Activated CD4-positive, alpha-beta T cell treated with anti-CD3 and anti-CD28 coated beads, Interleukin-2, amount 50 U/mL, for 4 hours (primary cell): Measurements from ENCODE around the gene HSPB9.

Experiments
- DNase-seq, 2 experiments: peaks; one replicate each; pipeline ENCODE4 v3.0.0-alpha.2; 2020

The HSPB9 gene

GRCh38 chr17:42146911-42147607, 24.5 kb downstream of the HSPB9 start:
- DNase-seq: no peak

- DNase-seq: no peak
These were observed 31.5 kb downstream of the HSPB9 start for GRCh38 chr17:42153919-42154742.

- no peak for DNase-seq
These were observed 33.0 kb downstream of the HSPB9 start for GRCh38 chr17:42155614-42156045.

- DNase-seq: no peak
These were observed 37.4 kb downstream of the HSPB9 start for GRCh38 chr17:42159796-42160530.

- DNase-seq: no peak
These were observed 37.9 kb downstream of the HSPB9 start for GRCh38 chr17:42160531-42160910.

GRCh38 chr17:42163113-42163512, 40.5 kb downstream of the HSPB9 start:
- peak in 1 of 2 experiments; percentile 29 for DNase-seq

GRCh38 chr17:42163696-42164407, 41.2 kb downstream of the HSPB9 start:
- no peak for DNase-seq

- DNase-seq: no peak
These were observed 43.1 kb downstream of the HSPB9 start for GRCh38 chr17:42165751-42166150.

- no peak for DNase-seq
These were observed 43.7 kb downstream of the HSPB9 start for GRCh38 chr17:42166196-42166763.

- DNase-seq: no peak
These were observed 45.2 kb downstream of the HSPB9 start for GRCh38 chr17:42167807-42168206.

GRCh38 chr17:42169351-42169750, 46.7 kb downstream of the HSPB9 start:
- no peak for DNase-seq

GRCh38 chr17:42171831-42172230, 49.2 kb downstream of the HSPB9 start:
- DNase-seq: no peak
